Endothelial cell of umbilical vein (primary cell): ENCODE measurements around the gene ZFYVE28. TPM values are rescaled to one million over a fixed set of nuclear protein-coding genes. Genes with fewer than 3 reads are reported as not detected.

ENCODE experiments used
- BruUV-seq: library from RNA; stranded (reverse); fragments of 400-500 nt; replicated peaks from 2 replicates; lab custom pipeline; 2021; lab: Mats Ljungman, UMichigan
- CTCF ChIA-PET: fragments of 300-600, 350-600 bp; sonication (Branson Sonifier 250); formaldehyde crosslinking; loops from one replicate; lab custom pipeline; 2021; ENCODE audit warnings: antibody characterized with exemption, inconsistent platforms; lab: Charles Lee
- POLR2A ChIA-PET: fragments of 300-600, 350-600 bp; sonication (Branson Sonifier 250); formaldehyde crosslinking; loops from one replicate; lab custom pipeline; 2021; ENCODE audit warnings: antibody characterized with exemption, inconsistent platforms; lab: Charles Lee
- DNase-seq: peaks from one replicate; pipeline ENCODE4 v3.0.0-alpha.2; 2011; ENCODE audit warnings: low read depth, low spot score
- FAIRE-seq: peaks from 2 replicates; lab custom pipeline; 2011; peaks lifted over from hg19 to GRCh38; lab: Jason Lieb, UNC
- H2AFZ ChIP-seq: 2 replicates; pipeline ENCODE4 v1.6.0; 2012; ENCODE audit warnings: low read depth, low read length, control low read depth, inconsistent platforms
- H3K27ac ChIP-seq: 2 replicates; pipeline ENCODE4 v1.5.1; 2011; ENCODE audit warnings: low read depth, mild to moderate bottlenecking, control low read depth, low read length, moderate library complexity; ENCODE audit not compliant: insufficient read depth
- H3K27me3 ChIP-seq, 2 experiments: 2 replicates each; pipeline versions ENCODE4 v1.6.0 to v1.6.1; 2011; ENCODE audit warnings: low read length in 2 of 2, mixed read lengths in 1 of 2; ENCODE audit not compliant: control insufficient read depth in 2 of 2, insufficient read depth in 2 of 2
- H3K36me3 ChIP-seq, 2 experiments: 2 replicates in 1 of 2; 3 replicates in 1 of 2; pipeline ENCODE4 v1.5.1; 2011; ENCODE audit warnings: low read length in 2 of 2, mild to moderate bottlenecking in 1 of 2, moderate library complexity in 1 of 2; ENCODE audit not compliant: control insufficient read depth in 2 of 2, insufficient read depth in 2 of 2; ENCODE audit errors: extremely low read depth in 1 of 2
- H3K4me1 ChIP-seq: 3 replicates; pipeline ENCODE4 v1.5.1; 2011; ENCODE audit warnings: mild to moderate bottlenecking, low read length; ENCODE audit not compliant: control insufficient read depth, insufficient read depth; ENCODE audit errors: extremely low read depth
- H3K4me2 ChIP-seq: 2 replicates; pipeline ENCODE4 v1.6.1; 2011; ENCODE audit warnings: low read length, control low read depth, mixed read lengths; ENCODE audit not compliant: insufficient read depth
- H3K4me3 ChIP-seq, 3 experiments: fragments of 200-600 bp in 1 of 3; sonication (generic), shearing (Covaris generic) in 1 of 3; replicated peaks in 1 of 3; 2 replicates each; pipeline ENCODE4 v1.5.1; 2011 to 2016; ENCODE audit warnings: control low read depth in 3 of 3, low read length in 3 of 3, mild to moderate bottlenecking in 2 of 3, inconsistent platforms in 1 of 3, low read depth in 1 of 3, moderate library complexity in 1 of 3; ENCODE audit not compliant: insufficient read depth in 1 of 3
- H3K79me2 ChIP-seq: 2 replicates; pipeline ENCODE4 v1.6.0; 2012; ENCODE audit warnings: low read length, inconsistent platforms; ENCODE audit not compliant: control insufficient read depth, insufficient read depth
- H3K9ac ChIP-seq: replicated peaks from 2 replicates; pipeline ENCODE3; 2011; ENCODE audit warnings: low read length, control low read depth; ENCODE audit not compliant: insufficient read depth; ENCODE audit errors: extremely low read depth
- H3K9me1 ChIP-seq: replicated peaks from 3 replicates; pipeline ENCODE4 v1.6.0; 2011; ENCODE audit warnings: mild to moderate bottlenecking, low read length; ENCODE audit not compliant: control insufficient read depth, insufficient read depth; ENCODE audit errors: extremely low read depth
- H3K9me3 ChIP-seq: replicated peaks from 2 replicates; pipeline ENCODE4 v1.5.1; 2012; ENCODE audit warnings: low read length, inconsistent platforms; ENCODE audit not compliant: control insufficient read depth, insufficient read depth
- H4K20me1 ChIP-seq: replicated peaks from 2 replicates; pipeline ENCODE3; 2011; ENCODE audit warnings: mild to moderate bottlenecking, low read length; ENCODE audit not compliant: control insufficient read depth, insufficient read depth; ENCODE audit errors: extremely low read depth
- EZH2 ChIP-seq: IDR thresholded peaks from 2 replicates; pipeline ENCODE4 v1.6.1; 2012; ENCODE audit warnings: borderline replicate concordance, low read depth, mild to moderate bottlenecking, moderate library complexity, low read length, inconsistent platforms; ENCODE audit not compliant: severe bottlenecking
- FOS ChIP-seq: IDR thresholded peaks from 2 replicates; pipeline ENCODE4 v1.6.1; 2011; ENCODE audit warnings: mild to moderate bottlenecking, low read length, moderate library complexity, borderline replicate concordance; ENCODE audit not compliant: insufficient read depth
- MAX ChIP-seq: IDR thresholded peaks from 2 replicates; pipeline ENCODE4 v1.6.1; 2011; ENCODE audit not compliant: insufficient read depth, insufficient read length
- MYC ChIP-seq: IDR thresholded peaks from one replicate; pipeline ENCODE4 v1.6.1; 2011; ENCODE audit warnings: mild to moderate bottlenecking, low read depth, low read length
- POLR2A ChIP-seq: IDR thresholded peaks from 2 replicates; pipeline ENCODE4 v1.6.1; 2012; ENCODE audit warnings: low read depth, mild to moderate bottlenecking, control low read depth, low read length
- POLR2AphosphoS5 ChIP-seq: IDR thresholded peaks from 2 replicates; pipeline ENCODE4 v1.6.1; 2012; ENCODE audit warnings: low read depth, mild to moderate bottlenecking, control low read depth, low read length, moderate library complexity; ENCODE audit not compliant: insufficient read depth
- dilution Hi-C: fragments of 300-500 bp; cut with MboI; formaldehyde crosslinking; loops from one replicate; pipeline ENCODE4 v1.15.0; 2019; ENCODE audit warnings: low sequenced_read_pairs; ENCODE audit not compliant: extremely low pct_ligation_motif_present
- intact Hi-C: fragments of 100-400 bp; cut with micrococcal nuclease; formaldehyde crosslinking; loops from one replicate; pipeline ENCODE4 v1.10.0; 2022
- polyA plus RNA-seq, 4 experiments: library from polyadenylated mRNA; depleted of rRNA in 3 of 4; stranded (reverse) in 3 of 4; unstranded in 1 of 4; fragments of >200 nt; gene quantifications; 2 replicates each; pipeline versions ENCODE4 v1.2.1 to v1.2.3, GENCODE V29; 2011 to 2012; ENCODE audit warnings: missing spikeins in 1 of 4
- total RNA-seq: library from RNA; stranded (reverse); gene quantifications from 2 replicates; pipeline ENCODE4 v1.2.3, GENCODE V29; 2021

ZFYVE28 gene
- total and polyA plus RNA-seq, 2 donors (not counting 3 experiments of a cell fraction or from before 2014, with no cell fraction given) = 5.8 to 7.1 TPM

DNA sequence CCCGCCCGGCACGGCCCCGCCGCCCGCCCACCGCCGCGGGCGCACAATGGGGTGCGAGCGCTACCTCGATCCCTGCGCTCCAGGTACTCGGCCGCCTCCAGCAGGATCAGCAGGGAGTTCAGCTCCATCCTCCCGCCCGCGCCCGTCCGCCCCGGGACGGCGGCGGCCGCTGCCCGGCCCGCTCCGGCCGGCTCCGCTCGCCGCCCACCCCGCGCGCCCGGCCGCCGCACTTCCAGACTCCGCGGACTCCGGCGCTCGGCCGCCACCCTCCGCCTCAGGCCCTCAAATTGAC, 156.6 kb downstream of the ZFYVE28 start, which contains the start of gene MXD4:
Gene MXD4, minus strand, starts transcription at position 257 of the 292 bp plus-strand sequence. Its CDS starts 129 bp downstream, at position 128.
- Histone ChIP-seq H3K9me1 (no peaks in the 10 kb centered on the region), H3K27me3 (no peaks in the 10 kb centered on the region), H3K9ac (peak within 1 kb of the TSS; percentile 71), H3K4me2 (peak within 1 kb of the TSS; percentile 81), H3K36me3 (peaks cover 0 to 17% of the 10 kb centered on the region in 2 experiments), H3K79me2 (peaks cover 15% of the 10 kb centered on the region), H3K27ac (peak within 1 kb of the TSS; percentile 66), H4K20me1 (no peaks in the 10 kb centered on the region), H2AFZ (peak within 1 kb of the TSS; percentile 75), H3K4me1 (peaks cover 17% of the 10 kb centered on the region), H3K4me3 (peak within 1 kb of the TSS; percentile 63 to 72 (median 70)), H3K9me3 (no peaks in the 10 kb centered on the region)
- POLR2A ChIA-PET = interaction anchor here (0.6 to 1.0 kb wide), 4 partner anchors 23 to 207 kb away, joined by 3 to 5 read pairs (median 4); partner anchors contain the start of gene RNF4
- CTCF ChIA-PET = interaction anchor here (0.7 to 1.3 kb wide), 7 partner anchors 42 to 190 kb away, joined by 3 to 5 read pairs (median 3); no protein-coding TSS in a partner anchor
- no peak for FAIRE-seq
- no peak for TF ChIP-seq EZH2
- no peak for TF ChIP-seq POLR2AphosphoS5
- TF ChIP-seq POLR2A = no peak
- TF ChIP-seq FOS = no peak
- no peak for TF ChIP-seq MAX
- no peak for TF ChIP-seq MYC
- dilution Hi-C loops = no loop called here
- intact Hi-C loops = loop anchor here (1.0 to 2.0 kb wide), 4 partner anchors 19 to 201 kb away; partner anchors contain the start of genes CFAP99, HAUS3, POLN and ZFYVE28
- no TSS peak for BruUV-seq
- DNase-seq = no peak
